PFSK-1 (cell line): ENCODE results near the gene HMOX1.

Source experiments
- FOXP2 ChIP-seq: optimal IDR thresholded peaks from 2 replicates; pipeline ENCODE3; 2011; ENCODE audit warnings: borderline replicate concordance, control low read depth, inconsistent platforms; ENCODE audit not compliant: insufficient read depth; ENCODE audit errors: extremely low read length, extremely low read depth
- POLR2AphosphoS5 ChIP-seq: IDR thresholded peaks from 2 replicates; pipeline ENCODE4 v1.6.1; 2012; ENCODE audit warnings: low read depth, mild to moderate bottlenecking, control low read depth, low read length, moderate library complexity
- REST ChIP-seq, 2 experiments: IDR thresholded peaks; 2 replicates each; pipeline versions ENCODE4 v1.6.1 to v1.8.0; 2011 to 2012; ENCODE audit warnings: low read depth in 2 of 2, low read length in 2 of 2, control low read depth in 1 of 2, inconsistent platforms in 1 of 2, mild to moderate bottlenecking in 1 of 2, moderate library complexity in 1 of 2; ENCODE audit not compliant: insufficient read depth in 1 of 2
- SIN3A ChIP-seq: IDR thresholded peaks from 2 replicates; pipeline ENCODE4 v1.6.1; 2012; ENCODE audit warnings: mild to moderate bottlenecking, low read length, moderate library complexity, borderline replicate concordance; ENCODE audit not compliant: insufficient read depth
- TAF1 ChIP-seq: IDR thresholded peaks from 2 replicates; pipeline ENCODE4 v1.6.1; 2012; ENCODE audit warnings: low read length, control low read depth, borderline replicate concordance; ENCODE audit not compliant: insufficient read depth

- TF ChIP-seq TAF1 (no peak), FOXP2 (no peak), SIN3A (no peak), POLR2AphosphoS5 (no peak), REST (IDR thresholded peaks at IDR 0.05; ENCODE audit: insufficient read depth in 1 of 2, low read depth in 2 of 2, low read length in 2 of 2) (no peak)
Observed at GRCh38 chr22:35418731-35419130, 37.8 kb downstream of the HMOX1 start.
